GM18858 (cell line): Measurements from ENCODE around the gene HYI.
"Not testable (repeated sequence)": the region's sequence is repeated elsewhere in the genome, so short reads cannot be mapped to it uniquely, and the experiment has no call there.

Source experiments
- ATAC-seq: cut with Tn5 transposase; IDR thresholded peaks from one replicate; pipeline ENCODE4 v1.9.1; 2021; ENCODE audit not compliant: unreplicated experiment

The HYI gene

GRCh38 chr1:43464681-43465504 lies 11.2 kb upstream of the HYI start:
- no peak for ATAC-seq

- no peak for ATAC-seq
Observed at GRCh38 chr1:43463479-43463878, 9.7 kb upstream of the HYI start.

GRCh38 chr1:43460988-43461693 lies 7.4 kb upstream of the HYI start:
- ATAC-seq: no peak

GRCh38 chr1:43458379-43458778 lies 4.6 kb upstream of the HYI start:
- not testable (repeated sequence) for ATAC-seq

DNA sequence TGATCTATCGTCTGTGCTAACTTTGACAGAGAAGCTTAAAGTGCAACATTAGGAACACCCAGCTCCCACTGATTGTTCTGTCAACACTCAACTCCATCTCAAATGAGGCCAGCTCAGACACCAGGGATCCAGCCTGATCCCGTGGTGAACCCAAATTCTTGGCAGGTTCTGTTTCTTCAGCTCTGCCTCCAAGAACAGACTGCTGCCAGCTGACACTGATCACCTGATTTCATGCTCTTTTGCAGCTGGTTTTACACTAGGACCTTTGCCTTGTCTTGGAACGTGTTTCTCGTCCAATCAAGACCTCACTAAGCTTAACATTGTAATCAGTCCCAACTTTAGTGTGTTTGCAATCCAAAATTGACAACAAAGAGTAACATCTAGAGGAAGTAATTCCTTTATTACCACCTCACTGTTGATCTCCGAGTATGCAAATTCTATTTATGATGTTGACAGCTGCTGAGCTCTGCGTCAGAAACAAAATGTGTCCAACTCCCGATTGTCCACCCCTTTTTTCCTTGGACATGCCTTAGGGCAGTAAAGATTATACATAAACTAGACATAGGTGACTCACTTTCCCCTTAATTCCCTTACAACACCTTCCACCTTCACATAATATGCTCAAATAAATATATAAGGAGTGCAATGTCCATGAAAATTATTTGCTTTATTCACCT lies 1.6 kb upstream of the HYI start:
- ATAC-seq: no peak

- ATAC-seq: no peak
Observed at GRCh38 chr1:43454270-43455011, 710 bp upstream of the HYI start.

- ATAC-seq: no peak
Observed at GRCh38 chr1:43452789-43453441, 816 bp downstream of the HYI start.

DNA sequence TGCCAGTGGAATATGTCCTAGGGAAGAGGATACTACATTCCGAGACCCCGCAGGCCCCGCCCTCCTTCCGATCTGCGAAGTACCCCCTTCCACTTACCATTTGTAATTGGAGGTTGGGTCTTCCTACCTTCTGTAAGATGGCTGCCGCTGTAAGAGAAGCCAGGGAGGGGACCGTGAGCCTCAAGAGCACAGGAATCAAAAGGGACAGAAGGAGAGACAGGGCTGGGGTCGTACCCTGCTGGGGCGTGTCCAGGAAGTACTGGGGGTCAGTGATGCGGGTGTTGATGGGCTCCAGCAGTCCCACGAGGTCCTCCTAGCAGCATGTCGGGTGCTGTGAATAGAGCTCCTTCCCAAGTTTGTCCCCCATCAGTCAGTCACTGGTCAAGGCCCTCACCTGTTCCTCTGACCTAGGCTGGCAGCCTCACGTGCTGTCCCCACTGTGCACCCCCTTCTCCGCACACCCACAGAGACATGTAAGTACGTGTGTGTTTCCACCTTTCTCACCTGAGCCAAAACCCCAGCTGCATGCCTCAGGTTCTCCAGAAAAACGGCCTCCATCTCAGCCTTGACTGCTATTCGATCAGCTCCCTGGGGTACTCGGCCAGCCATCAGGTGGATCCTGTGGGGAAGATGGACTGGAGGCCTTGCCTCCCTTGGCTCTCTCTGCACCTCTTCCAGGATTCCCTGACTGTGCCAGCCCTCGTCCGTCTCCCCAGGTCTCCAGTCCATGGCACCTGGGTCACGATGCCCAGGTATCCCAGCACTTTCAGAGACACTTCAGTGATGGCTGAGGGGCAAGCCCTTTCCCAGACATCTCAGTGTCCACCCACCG lies 1.8 kb downstream of the HYI start:
- ATAC-seq: no peak

- ATAC-seq: no peak
Observed at GRCh38 chr1:43451157-43451591, 2.6 kb downstream of the HYI start.

GRCh38 chr1:43450251-43450941 lies 3.3 kb downstream of the HYI start:
- no peak for ATAC-seq

DNA sequence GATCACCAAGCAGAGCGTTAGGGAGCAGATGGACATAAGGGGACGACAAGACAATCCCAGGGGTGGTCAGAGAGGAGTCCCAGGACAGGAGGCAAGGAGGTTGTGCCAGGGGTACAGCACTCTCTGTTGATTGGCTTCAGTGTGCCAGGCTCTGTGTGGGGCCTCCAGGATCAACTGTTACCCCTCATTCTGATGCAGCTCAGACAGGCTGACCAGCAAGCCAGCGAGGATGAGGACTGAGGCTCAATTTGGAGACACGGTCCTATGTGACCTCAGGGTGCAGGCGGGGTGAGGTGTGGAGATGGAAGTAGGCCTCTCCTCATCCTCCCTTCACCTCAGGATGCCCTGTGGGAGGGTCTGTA lies 4.0 kb downstream of the HYI start:
- no peak for ATAC-seq

- no peak for ATAC-seq
Observed at GRCh38 chr1:43448955-43449707, 4.6 kb downstream of the HYI start.

DNA sequence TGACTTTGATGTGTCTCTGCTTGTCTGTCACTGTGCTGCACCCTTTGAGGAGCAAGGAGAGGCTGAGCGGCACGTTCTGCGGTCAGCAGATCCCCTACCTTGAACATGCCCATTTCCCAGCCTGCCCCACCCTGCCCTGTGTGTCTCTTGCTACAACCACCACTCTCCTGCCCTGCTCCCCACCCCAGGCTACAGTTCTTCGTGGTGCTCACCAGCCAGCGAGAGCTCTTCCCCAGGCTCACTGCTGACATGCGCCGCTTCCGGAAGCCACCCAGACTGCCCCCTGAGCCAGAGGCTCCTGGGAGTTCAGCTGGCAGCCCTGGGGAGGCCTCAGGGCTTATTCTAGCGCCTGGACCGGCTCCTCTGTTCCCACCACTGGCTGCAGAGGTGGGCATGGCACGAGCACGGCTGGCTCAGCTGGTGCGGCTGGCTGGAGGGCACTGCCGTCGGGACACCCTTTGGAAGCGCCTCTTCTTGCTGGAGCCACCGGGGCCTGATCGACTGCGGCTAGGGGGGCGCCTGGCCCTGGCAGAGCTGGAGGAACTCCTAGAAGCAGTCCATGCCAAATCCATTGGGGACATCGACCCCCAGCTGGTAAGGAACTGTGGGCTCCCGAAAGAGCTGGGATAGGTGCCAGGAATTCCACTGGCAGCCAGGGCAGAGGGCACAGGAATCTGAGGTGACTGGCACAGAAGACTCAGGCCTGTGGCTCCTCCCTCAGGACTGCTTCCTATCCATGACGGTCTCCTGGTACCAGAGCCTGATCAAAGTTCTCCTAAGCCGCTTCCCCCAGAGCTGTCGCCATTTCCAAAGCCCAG lies 5.6 kb downstream of the HYI start:
- no peak for ATAC-seq

DNA sequence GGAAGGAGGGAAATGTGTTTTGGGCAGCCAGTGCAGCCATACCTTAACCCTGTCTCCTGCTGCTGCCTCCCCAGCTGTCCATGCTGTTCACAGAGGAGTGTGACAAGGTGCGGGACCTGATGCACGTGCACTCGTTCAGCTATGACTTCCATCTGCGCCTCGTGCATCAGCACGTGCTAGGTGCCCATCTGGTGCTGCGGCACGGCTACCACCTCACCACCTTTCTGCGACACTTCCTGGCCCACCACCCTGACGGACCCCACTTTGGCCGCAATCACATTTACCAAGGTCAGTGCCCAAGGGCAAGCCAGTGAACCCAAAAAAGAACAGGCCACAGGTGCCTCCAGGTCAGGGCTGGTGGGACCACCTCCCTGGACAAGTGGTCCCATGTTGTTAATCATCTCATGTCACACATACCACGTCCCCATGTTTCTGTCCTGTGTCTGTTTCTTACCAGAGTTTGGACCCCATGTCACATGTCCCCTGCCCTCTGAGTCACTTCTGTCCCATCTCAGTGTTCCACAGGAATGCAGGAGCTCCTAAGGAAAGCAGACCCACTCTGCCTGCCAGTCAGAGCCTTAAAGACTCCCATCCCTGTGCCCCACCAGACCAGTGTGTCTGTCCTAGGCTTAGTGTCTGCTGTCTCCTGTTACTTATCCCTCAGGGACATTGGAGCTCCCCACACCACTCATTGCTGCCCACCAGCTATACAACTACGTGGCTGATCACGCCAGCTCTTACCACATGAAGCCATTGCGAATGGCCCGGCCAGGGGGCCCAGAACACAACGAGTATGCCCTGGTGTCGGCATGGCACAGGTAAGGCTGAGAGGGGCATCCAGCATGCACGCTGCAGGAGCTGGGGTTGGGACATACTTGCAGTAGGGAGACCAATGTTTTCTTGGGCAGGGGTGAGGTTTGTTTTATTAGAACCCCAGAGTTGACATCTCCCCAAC lies 6.6 kb downstream of the HYI start:
- no peak for ATAC-seq

DNA sequence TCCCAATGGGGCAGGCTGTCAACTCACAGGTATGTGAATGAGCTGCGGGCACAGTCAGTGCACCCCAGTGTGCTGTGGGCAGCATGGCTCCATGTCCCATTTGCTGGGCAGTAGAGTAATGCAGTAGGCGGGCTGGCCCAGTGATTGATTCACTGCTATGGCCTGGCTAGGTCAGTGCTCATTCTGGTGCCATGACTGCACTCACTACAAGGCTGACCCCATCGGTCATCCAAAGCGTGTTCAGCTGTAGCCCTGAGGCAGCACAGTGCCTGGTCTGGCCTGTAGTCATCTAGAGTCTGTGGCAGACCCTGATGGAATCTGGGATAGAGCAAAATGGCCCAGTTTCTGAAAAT lies 7.4 kb downstream of the HYI start:
- no peak for ATAC-seq

GRCh38 chr1:43445606-43446387 lies 7.9 kb downstream of the HYI start:
- no peak for ATAC-seq
